ENCODE results near the gene POU3F1.

Gene POU3F1

DNA sequence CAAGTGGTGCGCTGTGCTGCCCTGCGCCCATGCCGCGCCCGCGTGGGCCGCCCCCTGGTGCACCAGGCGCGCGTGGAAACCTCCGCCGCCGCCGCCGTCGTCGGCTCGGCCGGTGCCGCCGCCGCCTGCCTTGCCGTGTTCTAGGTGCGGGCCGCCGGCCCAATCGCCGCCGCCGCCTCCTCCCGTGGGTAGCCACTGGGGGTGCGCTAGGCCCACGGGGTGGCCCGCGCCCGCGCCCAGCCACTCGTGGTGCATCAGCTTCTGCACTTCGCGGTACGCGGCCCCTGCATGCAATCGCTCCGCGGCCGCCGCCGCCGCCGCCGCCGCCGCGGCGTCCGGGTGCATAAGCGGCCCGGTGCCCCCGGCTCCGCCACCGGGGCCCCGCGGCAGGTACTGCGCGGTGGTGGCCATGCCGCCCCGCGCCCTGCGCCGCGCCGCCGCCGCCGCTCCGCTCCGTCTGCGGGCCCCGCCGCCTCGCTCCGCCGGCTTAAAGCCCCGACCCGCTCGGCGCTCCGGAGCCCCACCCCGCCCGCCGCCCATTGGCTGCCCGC lies at the start of gene POU3F1:
POU3F1 (minus strand) TSS at position 461 of the 551 bp plus-strand sequence; CDS start at position 411, 50 bp downstream.
- no peak for DNase-seq (ENCODE audit: low spot score)

DNA sequence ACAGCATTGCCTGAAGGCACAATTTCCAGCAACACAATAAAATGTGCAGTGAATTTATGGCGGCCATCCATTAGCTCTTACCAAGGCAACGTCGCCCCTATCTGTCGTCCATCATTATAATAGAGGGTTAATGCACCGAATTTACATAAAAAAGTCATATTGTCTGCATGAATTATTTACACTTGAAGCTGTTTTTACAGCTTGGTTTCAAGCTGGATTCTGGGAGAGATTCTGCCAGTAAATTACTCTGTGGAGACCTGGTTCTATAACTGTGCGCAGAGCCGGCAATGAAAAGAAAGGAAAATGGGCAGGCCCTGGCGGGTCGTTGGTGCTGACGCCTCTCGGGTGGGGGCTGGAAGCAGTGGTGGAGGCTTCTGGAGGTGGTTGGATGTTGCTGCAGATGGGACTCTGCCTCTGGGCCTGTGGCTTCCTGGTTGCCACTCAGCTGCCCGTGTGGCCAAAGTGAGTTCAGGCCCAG lies 48.9 kb upstream of the POU3F1 start:
- no peak for DNase-seq (ENCODE audit: low spot score)

DNA sequence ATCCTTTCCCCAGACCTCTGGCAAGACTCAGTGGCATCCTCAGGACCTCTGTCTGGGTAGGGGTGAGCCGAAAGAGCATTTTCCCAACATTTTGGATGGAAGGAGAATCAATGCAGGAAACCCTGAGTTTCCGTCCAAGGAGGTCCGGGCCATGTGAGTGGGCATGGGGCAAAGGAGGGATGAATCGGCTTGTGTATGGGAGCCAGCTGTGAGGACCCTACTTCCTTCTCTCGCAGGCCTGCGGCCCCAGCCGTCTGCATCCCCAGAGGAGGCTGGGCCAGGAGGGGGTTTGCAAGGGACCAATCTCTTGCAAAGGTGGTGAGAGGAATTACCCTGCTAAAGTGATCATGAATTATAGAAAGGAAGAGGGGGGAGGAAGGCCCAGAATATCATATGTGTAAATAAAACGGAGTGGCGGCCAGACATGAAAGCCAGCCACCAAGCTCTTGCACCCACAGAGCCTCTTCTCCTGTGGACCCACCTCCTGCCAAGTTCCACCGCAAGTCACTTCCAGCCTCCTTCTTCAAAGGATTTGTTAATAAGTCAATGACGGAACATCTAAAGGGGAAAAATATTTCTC lies 48.2 kb upstream of the POU3F1 start:
- DNase-seq (ENCODE audit: low spot score): no peak

- no peak for DNase-seq (ENCODE audit: low spot score)
These were observed 47.3 kb upstream of the POU3F1 start for GRCh38 chr1:38093569-38094520.

DNA sequence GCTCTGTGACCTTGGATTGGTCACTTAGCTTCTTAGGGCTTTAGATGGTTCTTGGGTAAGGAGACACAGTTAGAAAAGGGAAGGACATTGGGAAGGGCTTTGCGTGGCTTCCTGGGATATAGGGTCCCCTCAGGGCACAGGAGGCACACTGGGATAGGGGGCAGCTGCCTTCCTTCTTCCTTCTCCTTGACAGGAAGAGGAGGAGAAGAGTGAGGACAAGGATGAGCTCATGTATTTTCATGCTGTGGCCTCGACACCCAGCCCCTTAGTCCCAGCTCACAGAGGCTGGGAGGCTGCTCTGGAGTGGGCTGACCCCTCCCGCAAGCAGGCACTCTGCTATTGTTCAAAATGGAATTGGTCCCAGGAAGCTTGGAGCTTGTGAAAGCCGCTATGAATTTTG lies 45.7 kb upstream of the POU3F1 start:
- no peak for DNase-seq (ENCODE audit: low spot score)

DNA sequence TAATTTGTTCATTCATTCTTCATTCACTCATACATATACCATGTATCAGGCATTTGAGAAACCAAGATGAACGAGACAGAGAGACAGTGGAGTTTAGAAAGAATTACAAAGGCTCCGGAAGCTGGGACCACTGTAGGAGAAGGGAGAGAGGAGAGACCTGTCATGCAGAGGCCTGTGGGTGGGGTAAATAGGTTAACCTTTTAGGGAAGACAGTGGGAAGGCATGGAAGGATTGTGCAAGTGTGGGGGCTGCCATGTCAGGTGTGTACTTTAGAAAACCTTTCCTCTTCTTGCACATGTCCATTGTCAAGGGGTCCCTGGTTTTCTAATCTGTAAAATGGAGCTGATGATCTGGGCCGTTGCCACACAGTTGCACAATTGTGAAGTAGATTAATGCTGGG lies 44.2 kb upstream of the POU3F1 start:
- no peak for DNase-seq (ENCODE audit: low spot score)

DNA sequence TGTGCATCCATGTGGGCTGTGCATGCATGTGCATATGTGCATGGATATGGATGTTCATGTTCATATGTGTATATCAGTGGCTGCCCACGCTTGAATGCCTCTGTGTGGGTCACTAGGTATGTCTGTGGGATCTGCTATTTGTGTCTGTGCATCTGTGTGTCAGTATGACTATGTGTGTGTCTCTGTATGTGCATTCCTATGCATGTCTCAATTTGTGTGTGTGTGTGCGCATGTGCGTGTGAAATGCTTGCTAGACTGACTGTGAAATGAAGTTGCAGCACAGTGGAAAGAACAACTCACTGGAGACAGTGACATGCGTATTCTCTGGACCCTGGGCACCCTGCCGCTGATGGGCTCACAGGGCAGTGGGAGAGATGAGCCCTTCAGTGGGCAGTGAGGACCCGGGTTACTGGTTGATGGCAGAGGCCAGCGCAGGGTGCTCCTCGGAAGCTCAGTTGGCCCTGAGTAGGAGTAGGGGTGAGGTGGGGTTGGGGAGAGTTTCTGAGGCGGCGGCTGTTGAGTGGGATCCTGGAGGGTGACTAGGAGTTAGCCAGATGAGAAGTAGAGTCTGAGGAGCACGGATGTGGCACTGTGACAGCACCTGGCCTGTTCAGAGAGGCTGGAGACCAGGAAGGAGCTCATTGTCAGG lies 43.2 kb upstream of the POU3F1 start:
- no peak for DNase-seq (ENCODE audit: low spot score)

- DNase-seq (ENCODE audit: low spot score): no peak
These were observed 42.2 kb upstream of the POU3F1 start for GRCh38 chr1:38088791-38089190.

DNA sequence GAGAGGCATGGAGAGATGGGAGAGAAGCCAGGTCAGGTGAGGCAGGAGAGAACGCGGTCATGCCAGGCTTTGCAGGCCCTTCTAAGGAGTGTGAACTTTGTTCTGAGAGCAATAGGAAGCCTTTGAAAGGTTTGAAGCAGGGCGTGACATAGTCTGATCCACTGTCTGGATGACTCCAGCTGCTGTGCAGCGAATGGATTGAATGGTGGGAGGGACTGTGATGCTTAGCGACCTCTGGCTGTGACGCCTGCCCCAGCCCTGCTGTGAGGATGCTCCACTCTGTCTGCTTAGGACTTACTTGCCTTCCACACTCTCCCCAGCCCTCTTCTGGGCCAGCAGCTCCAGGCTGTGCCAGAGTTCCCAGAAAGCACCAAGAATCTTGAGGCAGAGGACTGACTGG lies 41.8 kb upstream of the POU3F1 start:
- no peak for DNase-seq (ENCODE audit: low spot score)

GRCh38 chr1:38087676-38088075 lies 41.1 kb upstream of the POU3F1 start:
- DNase-seq (ENCODE audit: low spot score): no peak

DNA sequence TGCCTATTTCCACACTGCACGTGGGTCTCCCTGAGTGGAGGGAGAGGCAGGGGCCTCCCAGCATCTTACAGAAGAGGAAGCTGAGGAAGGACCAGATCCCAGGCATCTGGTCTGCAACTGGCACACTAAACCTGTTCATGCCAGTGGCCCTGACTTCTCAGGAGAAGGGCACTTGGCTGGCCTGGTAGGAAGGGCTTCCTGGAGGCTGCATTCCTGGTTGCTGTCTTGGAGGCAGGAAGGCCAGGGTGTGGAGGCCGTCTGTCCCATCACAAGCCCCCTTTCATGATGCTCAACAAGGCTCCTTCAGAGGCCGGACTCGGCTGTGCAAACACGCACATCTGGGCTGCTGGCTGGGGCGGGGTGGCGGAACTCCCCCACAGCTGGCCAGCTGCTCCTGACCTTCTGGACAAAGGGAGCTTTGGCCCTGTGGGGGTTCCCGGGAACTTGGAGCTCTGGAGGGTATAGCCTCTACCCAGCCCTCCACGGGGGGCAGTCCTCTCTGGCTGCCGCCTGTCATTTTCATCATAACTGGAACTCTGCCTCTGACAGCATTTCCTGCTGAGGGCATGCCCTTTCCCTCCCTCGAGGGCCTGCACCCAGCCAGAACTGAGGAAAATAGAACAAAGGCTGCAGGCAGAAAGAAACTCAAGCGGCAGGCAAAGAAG lies 39.2 kb upstream of the POU3F1 start:
- no peak for DNase-seq (ENCODE audit: low spot score)

- DNase-seq (ENCODE audit: low spot score): no peak
These were observed 38.1 kb upstream of the POU3F1 start for GRCh38 chr1:38084700-38085099.

GRCh38 chr1:38084113-38084512 lies 37.5 kb upstream of the POU3F1 start:
- no peak for DNase-seq (ENCODE audit: low spot score)

DNA sequence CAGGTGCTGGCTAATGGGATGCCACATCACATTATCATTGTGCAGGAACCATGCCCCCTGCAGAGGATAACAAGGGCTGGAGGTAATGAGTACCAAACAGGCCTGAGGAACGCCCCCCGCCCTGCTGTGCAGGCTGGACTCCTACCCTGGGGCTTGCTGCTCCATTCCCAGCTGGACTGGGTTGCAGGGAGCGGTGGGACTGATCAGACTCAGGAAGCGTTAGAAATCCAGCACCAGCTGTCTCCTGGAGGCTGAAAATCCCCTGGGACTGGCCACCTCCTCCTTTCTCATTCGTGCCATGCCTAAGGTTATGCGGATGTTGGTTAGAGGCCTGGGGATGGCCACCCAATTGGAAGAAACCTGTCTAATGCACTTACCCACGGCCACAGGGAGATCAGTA lies 36.9 kb upstream of the POU3F1 start:
- DNase-seq (ENCODE audit: low spot score): no peak

GRCh38 chr1:38082769-38083263 lies 36.2 kb upstream of the POU3F1 start:
- no peak for DNase-seq (ENCODE audit: low spot score)

DNA sequence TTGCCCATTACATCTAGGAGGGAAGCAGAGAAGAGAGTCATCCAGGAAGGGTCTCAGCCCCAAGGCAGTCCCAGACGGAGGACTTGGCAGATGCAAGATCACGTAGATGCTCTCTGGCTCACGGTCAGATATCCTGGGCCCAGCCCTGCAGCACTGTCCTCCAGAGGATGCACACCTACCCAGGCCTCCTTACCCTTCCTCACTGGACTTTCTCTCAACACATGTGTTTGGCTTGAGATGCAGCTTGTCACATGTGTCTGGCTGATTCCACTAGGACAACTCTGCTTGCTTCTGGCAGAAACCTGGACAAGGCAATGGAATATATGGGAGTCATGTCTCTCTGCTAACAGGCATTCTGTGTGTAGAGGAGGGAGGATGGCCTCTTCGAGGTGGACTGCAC lies 32.4 kb upstream of the POU3F1 start:
- no peak for DNase-seq (ENCODE audit: low spot score)

- no peak for DNase-seq (ENCODE audit: low spot score)
These were observed 31.0 kb upstream of the POU3F1 start for GRCh38 chr1:38077523-38078147.

DNA sequence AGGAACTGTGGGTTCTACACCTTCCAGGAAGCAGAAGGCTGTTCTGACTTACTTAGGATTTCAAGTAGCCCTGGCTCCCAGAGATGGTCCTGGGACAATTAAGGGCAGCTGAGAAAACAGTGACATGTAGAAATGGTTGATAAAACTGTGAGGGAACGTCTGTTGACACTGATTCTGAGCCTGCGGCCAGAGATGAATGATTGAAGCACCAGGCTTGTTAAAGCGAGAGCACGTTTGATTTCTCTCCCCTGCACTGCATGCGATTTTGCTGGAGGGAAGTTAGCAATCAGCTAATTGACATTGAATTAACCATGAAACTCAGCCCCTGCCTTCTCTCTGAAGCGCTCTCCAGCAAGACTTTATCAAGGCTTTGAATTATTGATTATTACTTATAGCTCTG lies 29.9 kb upstream of the POU3F1 start:
- no peak for DNase-seq (ENCODE audit: low spot score)

GRCh38 chr1:38076038-38076437 lies 29.4 kb upstream of the POU3F1 start:
- DNase-seq (ENCODE audit: low spot score): no peak

GRCh38 chr1:38075191-38075590 lies 28.6 kb upstream of the POU3F1 start:
- no peak for DNase-seq (ENCODE audit: low spot score)

DNA sequence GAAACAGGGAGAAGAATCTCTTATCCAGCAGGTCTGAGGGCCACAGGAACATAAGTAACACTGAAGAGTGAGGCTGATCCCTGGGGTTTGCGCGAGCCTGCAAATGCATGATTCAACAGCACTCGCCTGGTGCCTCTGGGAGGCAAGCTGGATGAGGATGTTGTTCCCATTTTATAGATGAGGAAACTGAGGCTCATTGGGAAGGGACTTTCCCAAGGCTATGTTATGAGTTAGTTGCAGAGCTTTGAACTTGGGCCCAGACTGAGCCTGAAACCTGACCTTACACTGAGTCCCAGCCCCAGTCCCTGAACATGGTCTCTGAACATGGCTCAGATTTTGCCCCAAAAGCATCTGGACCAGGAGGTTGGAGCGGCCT lies 27.7 kb upstream of the POU3F1 start:
- DNase-seq (ENCODE audit: low spot score): no peak
